ENCODE results near the gene FOXO3.

FOXO3 gene

GRCh38 chr6:108706649-108707048 lies 145.9 kb downstream of the FOXO3 start:
- H3K4me3 ChIP-seq (ENCODE audit: low read depth, low read length), result no peak overlapping the region
- no peak for DNase-seq (ENCODE audit: low read depth)
- TF ChIP-seq MAX (IDR thresholded peaks at IDR 0.05; ENCODE audit: low read depth, low read length) (no peak), CTCF (IDR thresholded peaks at IDR 0.05; ENCODE audit: low read depth, low read length) (no peak), MYC (IDR thresholded peaks at IDR 0.05; ENCODE audit: low read depth, low read length) (no peak), POLR2A (IDR thresholded peaks at IDR 0.05; ENCODE audit: extremely low read depth, insufficient read length) (no peak)

- no peak overlapping the region for H3K4me3 ChIP-seq (ENCODE audit: low read depth, low read length)
- no peak for DNase-seq (ENCODE audit: low read depth)
- TF ChIP-seq CTCF (IDR thresholded peaks at IDR 0.05; ENCODE audit: low read depth, low read length), result no peak
- no peak for TF ChIP-seq MAX (IDR thresholded peaks at IDR 0.05; ENCODE audit: low read depth, low read length)
- TF ChIP-seq POLR2A (IDR thresholded peaks at IDR 0.05; ENCODE audit: extremely low read depth, insufficient read length), result no peak
- no peak for TF ChIP-seq MYC (IDR thresholded peaks at IDR 0.05; ENCODE audit: low read depth, low read length)
These were observed 146.7 kb downstream of the FOXO3 start for GRCh38 chr6:108707328-108707976.

- no peak for DNase-seq (ENCODE audit: low read depth)
- TF ChIP-seq MYC (IDR thresholded peaks at IDR 0.05; ENCODE audit: low read depth, low read length), result no peak
- no peak for TF ChIP-seq CTCF (IDR thresholded peaks at IDR 0.05; ENCODE audit: low read depth, low read length)
- TF ChIP-seq POLR2A (IDR thresholded peaks at IDR 0.05; ENCODE audit: extremely low read depth, insufficient read length), result no peak
- TF ChIP-seq MAX (IDR thresholded peaks at IDR 0.05; ENCODE audit: low read depth, low read length), result no peak
- H3K4me3 ChIP-seq (ENCODE audit: low read depth, low read length), result no peak overlapping the region
These were observed 149.3 kb downstream of the FOXO3 start for GRCh38 chr6:108710030-108710429.

GRCh38 chr6:108710551-108710950 lies 149.8 kb downstream of the FOXO3 start:
- DNase-seq (ENCODE audit: low read depth), result no peak
- no peak for TF ChIP-seq CTCF (IDR thresholded peaks at IDR 0.05; ENCODE audit: low read depth, low read length)
- no peak for TF ChIP-seq MAX (IDR thresholded peaks at IDR 0.05; ENCODE audit: low read depth, low read length)
- TF ChIP-seq POLR2A (IDR thresholded peaks at IDR 0.05; ENCODE audit: extremely low read depth, insufficient read length), result no peak
- TF ChIP-seq MYC (IDR thresholded peaks at IDR 0.05; ENCODE audit: low read depth, low read length), result no peak
- no peak overlapping the region for H3K4me3 ChIP-seq (ENCODE audit: low read depth, low read length)

GRCh38 chr6:108711071-108711470 lies 150.4 kb downstream of the FOXO3 start:
- TF ChIP-seq CTCF (IDR thresholded peaks at IDR 0.05; ENCODE audit: low read depth, low read length) (no peak), POLR2A (IDR thresholded peaks at IDR 0.05; ENCODE audit: extremely low read depth, insufficient read length) (no peak), MYC (IDR thresholded peaks at IDR 0.05; ENCODE audit: low read depth, low read length) (no peak), MAX (IDR thresholded peaks at IDR 0.05; ENCODE audit: low read depth, low read length) (no peak)
- H3K4me3 ChIP-seq (ENCODE audit: low read depth, low read length), result no peak overlapping the region
- DNase-seq (ENCODE audit: low read depth), result no peak

Data from NB4 (cell line).